ENCODE data around the gene KIF12. TPM values are rescaled to one million over a fixed set of nuclear protein-coding genes. Genes with fewer than 3 reads are reported as not detected.

Gene KIF12
- total RNA-seq, 1 experiment from 2014 or later: not detected

GRCh38 chr9:114125476-114126013, 26.5 kb upstream of the KIF12 start:
- Histone ChIP-seq H3K9me2 (replicated peaks; ENCODE audit: insufficient read depth, low read length) (no peaks in the 10 kb centered on the region), H2AFZ (ENCODE audit: low read length) (no peak overlapping the region), H3K27me3 (ENCODE audit: low read length) (no peaks in the 10 kb centered on the region), H3K4me1 (ENCODE audit: low read length) (no peaks in the 10 kb centered on the region), H4K20me1 (ENCODE audit: insufficient read depth, low read depth, low read length) (no peaks in the 10 kb centered on the region), H3K9me3 (ENCODE audit: low read length) (no peaks in the 10 kb centered on the region), H3K4me2 (ENCODE audit: low read depth, low read length, poor library complexity, severe bottlenecking) (no peak overlapping the region), H3K36me3 (ENCODE audit: insufficient read depth, low read length) (no peaks in the 10 kb centered on the region), H3K9ac (ENCODE audit: low read length) (no peak overlapping the region), H3K27ac (ENCODE audit: low read length) (no peak overlapping the region), H3K79me2 (ENCODE audit: low read length) (no peaks in the 10 kb centered on the region), H3K4me3 (ENCODE audit: low read length) (no peak overlapping the region)
- DNase-seq: no peak

DNA sequence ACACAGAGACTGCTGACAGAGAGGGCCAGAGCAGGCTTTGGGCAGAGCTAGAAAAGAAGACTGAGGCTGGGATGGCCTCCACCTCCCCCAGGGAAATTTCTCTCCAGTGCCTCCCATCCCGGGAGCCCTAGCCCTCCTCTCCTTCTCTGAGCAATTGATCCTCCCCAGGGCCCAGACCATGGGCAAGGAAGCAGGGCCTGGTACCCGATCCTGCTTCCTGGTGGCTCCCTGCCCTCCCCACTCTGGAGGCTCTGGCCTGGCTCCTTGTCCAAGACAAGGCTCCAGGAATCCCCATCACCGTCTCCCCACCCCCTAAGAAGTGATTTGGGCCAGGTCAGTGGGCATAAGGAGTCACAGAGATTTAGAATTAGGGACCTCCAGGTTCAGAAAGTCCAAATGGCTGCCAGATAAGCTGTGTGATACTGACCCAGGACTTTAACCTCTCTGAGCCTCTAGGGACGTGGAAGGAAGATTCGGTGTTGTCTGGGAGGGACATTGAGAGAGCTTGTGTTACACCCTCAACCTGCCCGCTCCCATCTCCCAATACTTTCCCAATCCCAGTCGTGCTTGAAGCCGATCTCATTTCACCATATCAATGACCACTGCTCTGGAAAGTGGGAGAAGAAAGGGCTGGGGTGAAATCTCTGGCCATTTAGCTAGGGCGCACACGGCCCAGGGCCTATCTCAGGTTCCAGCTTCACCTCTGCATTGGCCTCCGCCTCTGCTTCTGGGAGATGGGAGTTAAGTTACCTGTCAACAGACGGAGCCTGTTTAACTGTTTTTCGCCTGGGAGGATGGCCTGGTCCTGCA, 25.8 kb upstream of the KIF12 start:
- Histone ChIP-seq H3K27ac (ENCODE audit: low read length) (no peak overlapping the region), H3K27me3 (ENCODE audit: low read length) (no peaks in the 10 kb centered on the region)

DNA sequence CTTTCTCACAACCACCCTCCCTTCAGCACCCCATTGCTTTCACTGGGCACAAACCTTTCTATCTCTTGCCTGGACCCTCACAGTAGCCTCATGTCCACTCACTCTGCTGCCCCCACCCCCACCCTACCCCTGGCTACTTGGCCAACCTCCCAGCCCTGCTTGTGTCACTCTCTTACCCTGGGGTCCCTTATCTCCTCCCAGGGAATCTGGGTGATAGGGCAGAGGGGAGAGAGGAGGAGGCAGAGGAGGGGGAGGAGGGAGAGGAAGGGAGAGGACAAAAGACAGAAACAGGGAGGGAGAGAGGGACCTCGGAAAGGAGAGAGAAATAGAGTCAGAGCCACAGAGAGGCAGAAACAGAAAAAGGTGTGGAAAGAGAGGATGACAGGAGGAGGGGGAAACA, 25.0 kb upstream of the KIF12 start:
- Histone ChIP-seq H3K4me3 (ENCODE audit: low read length) (no peak overlapping the region), H3K36me3 (ENCODE audit: insufficient read depth, low read length) (no peaks in the 10 kb centered on the region), H3K9me3 (ENCODE audit: low read length) (no peaks in the 10 kb centered on the region), H2AFZ (ENCODE audit: low read length) (no peak overlapping the region), H3K79me2 (ENCODE audit: low read length) (no peaks in the 10 kb centered on the region), H3K4me2 (ENCODE audit: low read depth, low read length, poor library complexity, severe bottlenecking) (no peak overlapping the region), H3K27ac (ENCODE audit: low read length) (no peak overlapping the region), H4K20me1 (ENCODE audit: insufficient read depth, low read depth, low read length) (no peaks in the 10 kb centered on the region), H3K4me1 (ENCODE audit: low read length) (no peaks in the 10 kb centered on the region), H3K9ac (ENCODE audit: low read length) (no peak overlapping the region), H3K27me3 (ENCODE audit: low read length) (no peaks in the 10 kb centered on the region), H3K9me2 (replicated peaks; ENCODE audit: insufficient read depth, low read length) (no peaks in the 10 kb centered on the region)
- DNase-seq: no peak

More for the DNA sequence above, 25.8 kb upstream of the KIF12 start:
- Histone ChIP-seq H4K20me1 (ENCODE audit: insufficient read depth, low read depth, low read length) (no peaks in the 10 kb centered on the region), H3K4me1 (ENCODE audit: low read length) (no peaks in the 10 kb centered on the region), H3K4me2 (ENCODE audit: low read depth, low read length, poor library complexity, severe bottlenecking) (no peak overlapping the region), H3K9ac (ENCODE audit: low read length) (no peak overlapping the region), H3K79me2 (ENCODE audit: low read length) (no peaks in the 10 kb centered on the region), H2AFZ (ENCODE audit: low read length) (no peak overlapping the region), H3K9me3 (ENCODE audit: low read length) (no peaks in the 10 kb centered on the region), H3K4me3 (ENCODE audit: low read length) (no peak overlapping the region), H3K9me2 (replicated peaks; ENCODE audit: insufficient read depth, low read length) (no peaks in the 10 kb centered on the region), H3K36me3 (ENCODE audit: insufficient read depth, low read length) (no peaks in the 10 kb centered on the region)
- DNase-seq: peak; percentile 9

GRCh38 chr9:114123031-114123977, 24.2 kb upstream of the KIF12 start:
- Histone ChIP-seq H4K20me1 (ENCODE audit: insufficient read depth, low read depth, low read length) (no peaks in the 10 kb centered on the region), H3K9me2 (replicated peaks; ENCODE audit: insufficient read depth, low read length) (no peaks in the 10 kb centered on the region), H3K4me3 (ENCODE audit: low read length) (no peak overlapping the region), H2AFZ (ENCODE audit: low read length) (no peak overlapping the region), H3K27me3 (ENCODE audit: low read length) (no peaks in the 10 kb centered on the region), H3K79me2 (ENCODE audit: low read length) (no peaks in the 10 kb centered on the region), H3K9ac (ENCODE audit: low read length) (no peak overlapping the region), H3K4me1 (ENCODE audit: low read length) (no peaks in the 10 kb centered on the region), H3K27ac (ENCODE audit: low read length) (no peak overlapping the region), H3K36me3 (ENCODE audit: insufficient read depth, low read length) (no peaks in the 10 kb centered on the region), H3K9me3 (ENCODE audit: low read length) (no peaks in the 10 kb centered on the region), H3K4me2 (ENCODE audit: low read depth, low read length, poor library complexity, severe bottlenecking) (no peak overlapping the region)
- no peak for DNase-seq

DNA sequence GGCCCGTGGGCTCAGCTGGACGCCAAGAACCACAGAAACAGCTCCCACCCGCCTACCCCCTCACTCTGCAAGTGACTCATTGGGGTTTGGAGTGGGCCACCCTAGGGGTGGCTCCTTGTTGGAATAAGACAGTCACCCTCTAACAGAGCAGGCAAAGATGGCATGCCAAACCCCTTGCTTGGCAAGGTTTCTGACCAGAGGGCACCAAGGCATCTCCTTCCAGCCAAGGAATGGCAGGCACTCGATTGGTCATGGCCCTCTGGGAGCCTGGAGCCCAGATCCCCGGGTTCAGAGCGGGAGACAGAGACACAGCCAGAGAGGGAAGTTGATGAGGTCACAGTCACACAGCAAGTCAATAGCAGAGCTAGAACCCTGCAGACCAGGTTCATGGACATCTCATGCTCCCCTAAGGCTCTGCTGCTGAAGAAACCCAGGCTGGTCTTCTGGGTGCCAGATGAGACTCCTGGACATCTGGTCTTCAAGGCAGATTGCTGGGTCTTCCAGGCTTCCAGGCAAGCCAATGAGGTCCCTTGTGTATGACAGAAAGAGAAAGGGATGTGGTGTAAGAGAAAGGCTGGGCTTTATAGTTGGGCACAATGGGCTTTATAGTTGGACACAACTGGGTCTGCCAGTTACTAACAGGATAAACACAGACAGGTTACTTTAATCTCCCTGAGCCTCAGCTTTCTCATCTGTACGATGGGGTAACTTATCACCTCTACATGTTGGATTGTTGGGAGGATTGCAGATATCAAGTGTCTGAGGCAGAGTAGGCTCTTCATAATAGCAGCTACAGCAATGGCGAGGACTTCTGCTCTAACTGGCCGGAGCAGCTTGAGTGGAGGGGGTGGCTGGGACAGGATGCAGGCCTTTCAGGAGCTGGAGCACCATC, 23.3 kb upstream of the KIF12 start:
- Histone ChIP-seq H3K9me3 (ENCODE audit: low read length) (no peaks in the 10 kb centered on the region), H3K4me2 (ENCODE audit: low read depth, low read length, poor library complexity, severe bottlenecking) (no peak overlapping the region)

DNA sequence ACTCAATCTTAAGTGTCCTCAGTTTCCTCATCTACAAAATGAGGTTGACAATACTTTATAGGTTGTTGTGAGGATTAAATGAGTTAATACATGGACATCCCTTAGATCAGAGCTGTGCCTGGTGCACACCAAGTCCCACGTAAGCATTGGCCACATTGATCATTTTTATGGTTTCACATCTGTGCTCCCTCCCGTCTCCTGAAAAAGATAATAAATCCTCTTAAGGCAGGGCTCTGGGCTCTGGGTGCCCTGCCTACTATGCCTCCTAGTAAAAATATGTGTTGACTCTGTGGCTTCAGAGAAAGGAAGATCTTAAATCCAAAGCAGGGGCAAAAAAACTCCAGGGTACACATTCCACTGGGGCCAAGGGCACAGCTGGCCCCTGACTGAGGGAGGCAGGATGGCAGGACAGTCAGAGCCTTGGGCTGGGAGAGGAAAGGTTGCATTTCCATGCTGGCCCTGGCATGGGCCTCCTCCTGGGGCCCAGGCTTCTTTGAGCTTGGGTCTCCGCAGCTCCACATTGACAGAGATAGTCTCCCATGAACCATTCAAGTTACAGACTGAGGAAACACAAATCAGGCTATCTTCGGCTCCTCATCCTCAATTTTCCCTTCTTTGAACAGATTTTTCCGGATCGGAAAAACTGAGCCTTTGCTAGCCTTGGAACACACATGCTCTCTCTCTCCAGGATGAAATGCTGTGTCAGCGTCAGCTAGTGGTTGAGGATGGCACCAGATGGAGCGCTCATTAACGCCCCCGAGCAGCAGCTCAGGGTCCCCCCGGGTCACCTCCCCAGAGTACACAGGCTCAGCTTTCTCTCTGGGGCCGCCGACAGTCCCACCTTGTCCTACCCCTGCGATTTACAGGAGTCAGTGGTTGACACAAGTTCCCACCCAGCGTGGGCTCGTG, 22.4 kb upstream of the KIF12 start:
- Histone ChIP-seq H3K27me3 (ENCODE audit: low read length) (no peaks in the 10 kb centered on the region), H3K9ac (ENCODE audit: low read length) (no peak overlapping the region), H3K4me2 (ENCODE audit: low read depth, low read length, poor library complexity, severe bottlenecking) (no peak overlapping the region), H3K4me1 (ENCODE audit: low read length) (no peaks in the 10 kb centered on the region), H2AFZ (ENCODE audit: low read length) (no peak overlapping the region), H3K36me3 (ENCODE audit: insufficient read depth, low read length) (no peaks in the 10 kb centered on the region), H3K79me2 (ENCODE audit: low read length) (no peaks in the 10 kb centered on the region), H3K9me3 (ENCODE audit: low read length) (no peaks in the 10 kb centered on the region), H4K20me1 (ENCODE audit: insufficient read depth, low read depth, low read length) (no peaks in the 10 kb centered on the region), H3K27ac (ENCODE audit: low read length) (no peak overlapping the region), H3K4me3 (ENCODE audit: low read length) (no peak overlapping the region), H3K9me2 (replicated peaks; ENCODE audit: insufficient read depth, low read length) (no peaks in the 10 kb centered on the region)
- DNase-seq: no peak

More for the DNA sequence above, 23.3 kb upstream of the KIF12 start:
- no peak for DNase-seq
- H3K79me2 ChIP-seq (ENCODE audit: low read length): no peaks in the 10 kb centered on the region
- no peaks in the 10 kb centered on the region for H3K36me3 ChIP-seq (ENCODE audit: insufficient read depth, low read length)
- no peaks in the 10 kb centered on the region for H3K4me1 ChIP-seq (ENCODE audit: low read length)
- H3K9ac ChIP-seq (ENCODE audit: low read length): no peak overlapping the region
- H3K27ac ChIP-seq (ENCODE audit: low read length): no peak overlapping the region
- no peak overlapping the region for H3K4me3 ChIP-seq (ENCODE audit: low read length)
- H2AFZ ChIP-seq (ENCODE audit: low read length): no peak overlapping the region
- no peaks in the 10 kb centered on the region for H3K9me2 ChIP-seq (replicated peaks; ENCODE audit: insufficient read depth, low read length)
- H4K20me1 ChIP-seq (ENCODE audit: insufficient read depth, low read depth, low read length): no peaks in the 10 kb centered on the region
- no peaks in the 10 kb centered on the region for H3K27me3 ChIP-seq (ENCODE audit: low read length)

Measured in Karpas-422 (cell line).